HepG2 (cell line): ENCODE data around the gene BTBD19. TPM values are rescaled to one million over a fixed set of nuclear protein-coding genes. Genes with fewer than 3 reads are reported as not detected.

ENCODE experiments used
- CEBPB ChIP-seq: IDR thresholded peaks from 2 replicates; pipeline ENCODE4 v1.6.1; 2011; ENCODE audit warnings: low read depth, low read length, improper control_type of control experiment, borderline replicate concordance
- FOXC1 ChIP-seq: sonication (generic); formaldehyde crosslinking; IDR thresholded peaks from 2 replicates; pipeline ENCODE4 v1.8.0; 2022; ENCODE audit warnings: mild to moderate bottlenecking, missing genetic modification reagents, borderline replicate concordance
- GATAD2A ChIP-seq: IDR thresholded peaks from 2 replicates; pipeline ENCODE4 v1.6.1; 2016
- JUN ChIP-seq: sonication (generic); formaldehyde crosslinking; IDR thresholded peaks from 2 replicates; pipeline ENCODE4 v1.4.0; 2020; ENCODE audit warnings: mild to moderate bottlenecking, missing genetic modification reagents
- KIAA2018 ChIP-seq: sonication (generic); formaldehyde crosslinking; IDR thresholded peaks from 2 replicates; pipeline ENCODE4 v1.5.0; 2020; ENCODE audit warnings: mild to moderate bottlenecking, missing genetic modification reagents, borderline replicate concordance
- MATR3 ChIP-seq: sonication (generic); formaldehyde crosslinking; IDR thresholded peaks from 2 replicates; pipeline ENCODE4 v1.4.0; 2020; ENCODE audit warnings: missing genetic modification reagents
- MXD1 ChIP-seq: sonication (generic); formaldehyde crosslinking; IDR thresholded peaks from 2 replicates; pipeline ENCODE4 v1.4.0; 2020; ENCODE audit warnings: mild to moderate bottlenecking, missing genetic modification reagents
- PAF1 ChIP-seq: IDR thresholded peaks from 2 replicates; pipeline ENCODE4 v1.6.1; 2016; ENCODE audit warnings: missing genetic modification reagents, missing compliant biosample characterization
- PLSCR1 ChIP-seq: sonication (generic); formaldehyde crosslinking; IDR thresholded peaks from 2 replicates; pipeline ENCODE4 v1.5.0; 2020; ENCODE audit warnings: missing genetic modification reagents, mild to moderate bottlenecking, borderline replicate concordance
- SALL1 ChIP-seq: sonication (generic); formaldehyde crosslinking; IDR thresholded peaks from 2 replicates; pipeline ENCODE4 v1.8.0; 2022; ENCODE audit warnings: mild to moderate bottlenecking, missing genetic modification reagents
- YEATS4 ChIP-seq: sonication (generic); formaldehyde crosslinking; IDR thresholded peaks from 2 replicates; pipeline ENCODE4 v1.4.0; 2020; ENCODE audit warnings: missing genetic modification reagents, borderline replicate concordance
- ZBTB1 ChIP-seq: sonication (generic); formaldehyde crosslinking; IDR thresholded peaks from 2 replicates; pipeline ENCODE4 v1.4.0; 2020; ENCODE audit warnings: missing genetic modification reagents, borderline replicate concordance
- ZNF121 ChIP-seq: sonication (generic); formaldehyde crosslinking; IDR thresholded peaks from 2 replicates; pipeline ENCODE4 v1.5.0; 2020; ENCODE audit warnings: mild to moderate bottlenecking, missing genetic modification reagents
- ZNF234 ChIP-seq: sonication (generic); formaldehyde crosslinking; conservative IDR thresholded peaks from 2 replicates; pipeline ENCODE4 v1.5.1; 2020; ENCODE audit warnings: mild to moderate bottlenecking, missing genetic modification reagents
- ZNF367 ChIP-seq: sonication (generic); formaldehyde crosslinking; IDR thresholded peaks from 2 replicates; pipeline ENCODE4 v1.4.0; 2020; ENCODE audit warnings: missing genetic modification reagents, borderline replicate concordance
- ZNF556 ChIP-seq: sonication (generic); formaldehyde crosslinking; IDR thresholded peaks from 2 replicates; pipeline ENCODE4 v1.4.0; 2020; ENCODE audit warnings: mild to moderate bottlenecking, missing genetic modification reagents, borderline replicate concordance
- ZNF691 ChIP-seq: sonication (generic); formaldehyde crosslinking; IDR thresholded peaks from 2 replicates; pipeline ENCODE4 v1.4.0; 2020; ENCODE audit warnings: missing genetic modification reagents, low read depth, mild to moderate bottlenecking, borderline replicate concordance
- polyA plus RNA-seq, 8 experiments: library from polyadenylated mRNA; depleted of rRNA in 3 of 8; stranded (reverse) in 7 of 8; unstranded in 1 of 8; fragments of >200 nt; fragmentation: Illumina TruSeq in 4 of 8; extraction: Trizol in 4 of 8; gene quantifications; 2 replicates each; pipeline versions ENCODE4 v1.2.1 to v1.2.3, GENCODE V29; 2011 to 2016; ENCODE audit warnings: low read depth in 4 of 8, missing spikeins in 1 of 8, mixed read lengths in 1 of 8; ENCODE audit not compliant: insufficient read depth in 1 of 8
- total RNA-seq, 5 experiments: library from RNA; depleted of rRNA; stranded (reverse); fragments of >200 nt; fragmentation: Illumina TruSeq; extraction: Trizol; gene quantifications; 2 replicates each; pipeline ENCODE4 v1.2.3, GENCODE V29; 2016; ENCODE audit warnings: low read depth in 1 of 5

The BTBD19 gene
- total and polyA plus RNA-seq, 2 of the 13 experiments (the other 11 are each of a cell fraction or from before 2014, with no cell fraction given): 2.7 to 6.7 TPM

- 0 out of 2 replicates have a peak, but pooled peaks have one; percentile 80 for TF ChIP-seq KIAA2018
- TF ChIP-seq ZNF691 (CRISPR knock-in tag): no peak
- TF ChIP-seq GATAD2A (CRISPR knock-in tag): no peak
- no peak for TF ChIP-seq PAF1 (CRISPR knock-in tag)
- no peak for TF ChIP-seq JUN (CRISPR knock-in tag)
- TF ChIP-seq YEATS4 (CRISPR knock-in tag): no peak
- no peak for TF ChIP-seq CEBPB
- TF ChIP-seq ZNF234 (CRISPR knock-in tag): no peak
- no peak for TF ChIP-seq ZNF367 (CRISPR knock-in tag)
- TF ChIP-seq SALL1: no peak
- TF ChIP-seq ZNF121 (CRISPR knock-in tag): no peak
- TF ChIP-seq MATR3 (CRISPR knock-in tag): no peak
- no peak for TF ChIP-seq MXD1 (CRISPR knock-in tag)
- no peak for TF ChIP-seq FOXC1 (CRISPR knock-in tag)
- TF ChIP-seq PLSCR1: no peak; the same call in 1 of the 2 replicates
- no peak for TF ChIP-seq ZNF556 (CRISPR knock-in tag)
- no peak for TF ChIP-seq ZBTB1 (CRISPR knock-in tag)
Measured at GRCh38 chr1:44806704-44807363, 1.5 kb upstream of the BTBD19 start, which contains the start of gene DYNLT4 (continued).
